HL-60 (cell line): ENCODE measurements around the gene COL18A1.

Experiments used
- DNase-seq, 2 experiments: peaks; one replicate each; pipeline ENCODE4 v3.0.0-alpha.2; 2010 to 2020; ENCODE audit warnings: low read depth in 1 of 2, low spot score in 1 of 2
- H3K27ac ChIP-seq: fragments of 250-450 bp; sonication (Bioruptor Pico); replicated peaks from 2 replicates; pipeline ENCODE4 v1.5.1; 2020; ENCODE audit warnings: mild to moderate bottlenecking, moderate library complexity
- H3K27me3 ChIP-seq: fragments of 250-450 bp; sonication (Bioruptor Pico); 2 replicates; pipeline ENCODE4 v1.5.1; 2021; ENCODE audit warnings: mild to moderate bottlenecking, moderate library complexity; ENCODE audit not compliant: insufficient read depth, poor library complexity, severe bottlenecking
- H3K4me3 ChIP-seq: replicated peaks from 2 replicates; pipeline ENCODE4 v1.5.1; 2011; ENCODE audit warnings: mild to moderate bottlenecking, control low read depth, low read length; ENCODE audit not compliant: insufficient read depth
- GABPA ChIP-seq: IDR thresholded peaks from 2 replicates; pipeline ENCODE4 v1.6.1; 2012; ENCODE audit warnings: low read depth
- POLR2AphosphoS5 ChIP-seq: IDR thresholded peaks from 2 replicates; pipeline ENCODE4 v1.6.1; 2012; ENCODE audit warnings: low read depth
- SPI1 ChIP-seq: IDR thresholded peaks from 2 replicates; pipeline ENCODE4 v1.6.1; 2012; ENCODE audit warnings: low read depth, mild to moderate bottlenecking, borderline replicate concordance
- TF ChIP-seq, protein P1 (sequence below): IDR thresholded peaks from 2 replicates; pipeline ENCODE4 v1.6.1; 2012; ENCODE audit warnings: low read depth; ENCODE audit not compliant: insufficient replicate concordance
- TF ChIP-seq, protein P2 (sequence below): IDR thresholded peaks from one replicate; pipeline ENCODE4 v1.5.1; 2011; ENCODE audit warnings: low read length, control low read depth, inconsistent platforms; ENCODE audit not compliant: insufficient read depth

Gene COL18A1

DNA sequence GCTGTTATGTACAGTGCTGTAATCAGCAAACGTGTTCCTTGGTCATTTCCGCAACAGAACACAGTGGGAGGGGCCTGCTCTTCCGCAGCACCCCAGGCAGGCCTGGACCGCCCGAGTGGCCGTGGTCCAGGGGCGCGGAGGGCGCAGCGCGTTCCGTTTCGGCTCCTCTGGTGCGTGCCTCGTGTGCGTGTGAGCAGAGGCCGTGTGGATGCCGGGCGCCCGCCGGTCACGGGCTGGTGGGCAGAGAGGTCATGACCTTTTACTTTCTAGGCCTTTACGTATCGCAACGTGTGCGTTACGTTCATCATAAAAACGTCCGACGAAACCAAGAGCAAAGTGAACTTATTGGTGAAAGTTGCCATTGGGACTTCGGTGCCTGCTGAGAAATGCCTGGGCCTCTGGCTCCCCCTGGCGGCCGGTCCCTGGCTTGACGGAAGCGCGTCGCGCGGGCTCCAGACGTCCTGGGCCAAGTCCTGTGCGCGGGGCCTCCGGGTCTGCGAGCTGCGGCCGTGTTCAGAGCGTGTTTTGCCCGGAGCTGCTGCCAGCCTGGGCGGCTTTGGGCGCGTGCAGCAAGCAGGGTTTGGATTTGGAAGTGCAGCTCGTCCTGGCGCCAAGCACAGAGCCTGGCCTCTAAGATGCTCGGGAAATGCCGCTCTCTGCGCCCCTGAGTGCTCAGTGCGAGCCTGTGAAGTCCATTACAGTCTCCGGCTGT lies 34.4 kb downstream of the COL18A1 start:
- Histone ChIP-seq H3K27ac (peak overlapping the region; percentile 42), H3K27me3 (no peaks in the 10 kb centered on the region), H3K4me3 (peak overlapping the region; percentile 17; the same call in 1 of the 2 replicates)
- DNase-seq = peak; percentile 77 to 79
- TF ChIP-seq SPI1 (no peak), POLR2AphosphoS5 (no peak), GABPA (no peak)
- TF ChIP-seq, protein P1, sequence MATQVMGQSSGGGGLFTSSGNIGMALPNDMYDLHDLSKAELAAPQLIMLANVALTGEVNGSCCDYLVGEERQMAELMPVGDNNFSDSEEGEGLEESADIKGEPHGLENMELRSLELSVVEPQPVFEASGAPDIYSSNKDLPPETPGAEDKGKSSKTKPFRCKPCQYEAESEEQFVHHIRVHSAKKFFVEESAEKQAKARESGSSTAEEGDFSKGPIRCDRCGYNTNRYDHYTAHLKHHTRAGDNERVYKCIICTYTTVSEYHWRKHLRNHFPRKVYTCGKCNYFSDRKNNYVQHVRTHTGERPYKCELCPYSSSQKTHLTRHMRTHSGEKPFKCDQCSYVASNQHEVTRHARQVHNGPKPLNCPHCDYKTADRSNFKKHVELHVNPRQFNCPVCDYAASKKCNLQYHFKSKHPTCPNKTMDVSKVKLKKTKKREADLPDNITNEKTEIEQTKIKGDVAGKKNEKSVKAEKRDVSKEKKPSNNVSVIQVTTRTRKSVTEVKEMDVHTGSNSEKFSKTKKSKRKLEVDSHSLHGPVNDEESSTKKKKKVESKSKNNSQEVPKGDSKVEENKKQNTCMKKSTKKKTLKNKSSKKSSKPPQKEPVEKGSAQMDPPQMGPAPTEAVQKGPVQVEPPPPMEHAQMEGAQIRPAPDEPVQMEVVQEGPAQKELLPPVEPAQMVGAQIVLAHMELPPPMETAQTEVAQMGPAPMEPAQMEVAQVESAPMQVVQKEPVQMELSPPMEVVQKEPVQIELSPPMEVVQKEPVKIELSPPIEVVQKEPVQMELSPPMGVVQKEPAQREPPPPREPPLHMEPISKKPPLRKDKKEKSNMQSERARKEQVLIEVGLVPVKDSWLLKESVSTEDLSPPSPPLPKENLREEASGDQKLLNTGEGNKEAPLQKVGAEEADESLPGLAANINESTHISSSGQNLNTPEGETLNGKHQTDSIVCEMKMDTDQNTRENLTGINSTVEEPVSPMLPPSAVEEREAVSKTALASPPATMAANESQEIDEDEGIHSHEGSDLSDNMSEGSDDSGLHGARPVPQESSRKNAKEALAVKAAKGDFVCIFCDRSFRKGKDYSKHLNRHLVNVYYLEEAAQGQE = no peak
- TF ChIP-seq, protein P2, sequence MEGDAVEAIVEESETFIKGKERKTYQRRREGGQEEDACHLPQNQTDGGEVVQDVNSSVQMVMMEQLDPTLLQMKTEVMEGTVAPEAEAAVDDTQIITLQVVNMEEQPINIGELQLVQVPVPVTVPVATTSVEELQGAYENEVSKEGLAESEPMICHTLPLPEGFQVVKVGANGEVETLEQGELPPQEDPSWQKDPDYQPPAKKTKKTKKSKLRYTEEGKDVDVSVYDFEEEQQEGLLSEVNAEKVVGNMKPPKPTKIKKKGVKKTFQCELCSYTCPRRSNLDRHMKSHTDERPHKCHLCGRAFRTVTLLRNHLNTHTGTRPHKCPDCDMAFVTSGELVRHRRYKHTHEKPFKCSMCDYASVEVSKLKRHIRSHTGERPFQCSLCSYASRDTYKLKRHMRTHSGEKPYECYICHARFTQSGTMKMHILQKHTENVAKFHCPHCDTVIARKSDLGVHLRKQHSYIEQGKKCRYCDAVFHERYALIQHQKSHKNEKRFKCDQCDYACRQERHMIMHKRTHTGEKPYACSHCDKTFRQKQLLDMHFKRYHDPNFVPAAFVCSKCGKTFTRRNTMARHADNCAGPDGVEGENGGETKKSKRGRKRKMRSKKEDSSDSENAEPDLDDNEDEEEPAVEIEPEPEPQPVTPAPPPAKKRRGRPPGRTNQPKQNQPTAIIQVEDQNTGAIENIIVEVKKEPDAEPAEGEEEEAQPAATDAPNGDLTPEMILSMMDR = peak; percentile 77

DNA sequence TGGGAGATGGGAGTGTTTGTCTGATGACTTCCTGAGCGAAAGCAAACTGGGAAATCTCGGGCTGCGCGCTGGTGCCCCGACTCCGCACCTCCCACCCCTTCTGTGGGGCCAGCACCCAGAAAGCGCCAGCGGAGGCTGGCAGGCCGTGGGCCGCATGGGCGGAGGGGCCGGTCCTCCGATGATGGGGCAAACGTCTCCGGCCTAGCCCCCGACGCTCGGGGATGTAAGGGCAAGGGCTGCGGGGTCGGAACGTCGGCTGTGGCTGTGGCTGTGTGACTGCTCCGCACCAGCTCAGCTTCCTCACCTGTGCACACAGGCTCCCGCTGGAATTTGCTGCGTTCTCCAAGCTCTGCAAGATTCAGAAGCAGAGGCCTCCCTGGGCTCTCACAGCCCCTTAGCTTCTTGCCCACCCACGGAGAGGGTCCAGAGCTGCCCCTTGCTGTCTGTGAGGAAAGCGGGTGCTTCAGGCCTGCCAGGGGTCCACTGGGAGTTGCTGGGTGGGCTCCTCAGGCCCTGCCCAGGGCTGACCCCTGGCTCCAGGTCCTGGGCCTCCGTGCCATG lies 35.0 kb downstream of the COL18A1 start:
- no peak for DNase-seq
- Histone ChIP-seq H3K27ac (no peak overlapping the region), H3K4me3 (no peak overlapping the region), H3K27me3 (no peaks in the 10 kb centered on the region)
- TF ChIP-seq GABPA = no peak
- TF ChIP-seq, protein P2 = no peak
- no peak for TF ChIP-seq POLR2AphosphoS5
- TF ChIP-seq SPI1 = no peak
- TF ChIP-seq, protein P1 = no peak

DNA sequence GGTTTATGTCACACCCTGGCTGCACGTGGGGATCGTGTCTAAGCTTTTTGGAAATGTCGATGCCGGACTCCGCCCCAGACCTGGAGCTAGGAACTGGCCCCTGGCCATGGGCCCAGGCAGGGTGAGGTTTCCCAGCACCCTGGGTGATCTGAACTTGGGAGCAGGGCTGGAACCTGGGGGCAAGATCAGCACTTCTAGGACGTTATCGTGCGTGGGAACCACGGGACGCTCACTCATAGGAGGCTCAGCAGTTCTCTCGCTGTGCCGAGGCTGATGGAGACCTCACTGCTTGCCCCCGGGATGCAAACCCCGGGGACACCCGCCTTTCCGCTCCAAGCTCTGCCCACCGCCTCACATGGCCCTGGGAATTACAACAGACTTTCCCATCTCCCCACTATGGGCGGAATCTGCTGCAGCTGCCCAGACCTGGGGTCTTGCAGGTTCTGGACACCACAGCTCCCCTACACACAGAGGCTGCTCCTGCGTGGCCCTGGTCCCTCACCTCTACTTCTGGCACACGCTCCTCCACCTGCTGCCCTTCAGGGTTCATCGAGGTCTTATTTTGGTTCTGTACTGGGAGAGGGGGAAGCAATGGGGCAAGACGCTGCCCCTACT lies 35.9 kb downstream of the COL18A1 start:
- H3K27ac ChIP-seq = no peak overlapping the region
- TF ChIP-seq SPI1 (no peak), POLR2AphosphoS5 (no peak), GABPA (no peak)
- TF ChIP-seq, protein P1 = no peak
- TF ChIP-seq, protein P2 = no peak
- no peak overlapping the region for H3K4me3 ChIP-seq
- DNase-seq = no peak
- H3K27me3 ChIP-seq = no peaks in the 10 kb centered on the region
